DOHH2 (cell line): ENCODE measurements around the gene MMAB.

ENCODE experiments used
- H3F3A ChIP-seq: fragments of 200-600 bp; sonication (generic), shearing (Covaris generic); 2 replicates; pipeline ENCODE4 v1.6.0; 2016; ENCODE audit warnings: antibody characterized with exemption, mild to moderate bottlenecking; ENCODE audit not compliant: control insufficient read depth, insufficient read depth
- H3K27ac ChIP-seq: fragments of 200-600 bp; sonication (generic); 2 replicates; pipeline ENCODE4 v1.5.1; 2014; ENCODE audit warnings: low read depth, mild to moderate bottlenecking, low read length, moderate library complexity
- H3K27me3 ChIP-seq: fragments of 200-600 bp; sonication (generic); 2 replicates; pipeline ENCODE4 v1.6.1; 2014; ENCODE audit warnings: mild to moderate bottlenecking, low read length, mixed read lengths; ENCODE audit not compliant: control insufficient read depth
- H3K36me3 ChIP-seq: fragments of 200-600 bp; sonication (generic); 2 replicates; pipeline ENCODE4 v1.6.1; 2014; ENCODE audit warnings: mild to moderate bottlenecking, low read length, moderate library complexity, mixed read lengths; ENCODE audit not compliant: control insufficient read depth
- H3K4me1 ChIP-seq: fragments of 200-600 bp; sonication (generic); 2 replicates; pipeline ENCODE4 v1.6.1; 2014; ENCODE audit warnings: mild to moderate bottlenecking, low read length, mixed read lengths; ENCODE audit not compliant: control insufficient read depth
- H3K4me2 ChIP-seq: fragments of 200-600 bp; sonication (generic); 2 replicates; pipeline ENCODE4 v1.6.0; 2014; ENCODE audit warnings: mild to moderate bottlenecking, low read length, moderate library complexity
- H3K4me3 ChIP-seq: fragments of 200-600 bp; sonication (generic); 2 replicates; pipeline ENCODE4 v1.5.1; 2014; ENCODE audit warnings: mild to moderate bottlenecking, low read length, mixed read lengths
- H3K79me2 ChIP-seq: fragments of 200-600 bp; sonication (generic); 2 replicates; pipeline ENCODE4 v1.6.1; 2014; ENCODE audit warnings: mild to moderate bottlenecking, low read length, mixed read lengths; ENCODE audit not compliant: control insufficient read depth
- H3K9me2 ChIP-seq: fragments of 200-600 bp; sonication (generic); replicated peaks from 2 replicates; pipeline ENCODE4 v1.6.1; 2014; ENCODE audit warnings: mild to moderate bottlenecking, low read length, mixed read lengths; ENCODE audit not compliant: control insufficient read depth
- H3K9me3 ChIP-seq: fragments of 200-600 bp; sonication (generic); 2 replicates; pipeline ENCODE4 v1.6.1; 2014; ENCODE audit warnings: antibody characterized with exemption, low read length, mixed read lengths; ENCODE audit not compliant: control insufficient read depth, insufficient read depth
- H4K20me1 ChIP-seq: fragments of 200-600 bp; sonication (generic); 2 replicates; pipeline ENCODE4 v1.6.0; 2014; ENCODE audit warnings: low read depth, mild to moderate bottlenecking, antibody characterized with exemption, low read length, moderate library complexity; ENCODE audit not compliant: control insufficient read depth, insufficient read depth
- CTCF ChIP-seq: fragments of 200-600 bp; sonication (generic); IDR thresholded peaks from one replicate; pipeline ENCODE4 v1.5.1; 2014; ENCODE audit warnings: antibody characterized with exemption, mild to moderate bottlenecking, low read depth, low read length; ENCODE audit not compliant: poor library complexity, severe bottlenecking
- EZH2phosphoT487 ChIP-seq: fragments of 200-600 bp; sonication (generic); IDR thresholded peaks from 2 replicates; pipeline ENCODE4 v1.6.1; 2017; ENCODE audit warnings: borderline replicate concordance, mild to moderate bottlenecking, antibody characterized with exemption, low read length, moderate library complexity, mixed read lengths

Gene MMAB

GRCh38 chr12:109558374-109559199 is 14.7 kb downstream of the MMAB start:
- no peak overlapping the region for H3K4me2 ChIP-seq
- no peak overlapping the region for H3K27ac ChIP-seq

GRCh38 chr12:109557805-109558204 is 15.5 kb downstream of the MMAB start:
- Histone ChIP-seq H3K4me2 (no peak overlapping the region), H4K20me1 (no peaks in the 10 kb centered on the region), H3F3A (no peaks in the 10 kb centered on the region), H3K9me3 (peaks cover 3% of the 10 kb centered on the region; the same call in 1 of the 2 replicates), H3K27me3 (no peaks in the 10 kb centered on the region), H3K36me3 (peaks cover 16% of the 10 kb centered on the region), H3K4me1 (no peaks in the 10 kb centered on the region), H3K27ac (no peak overlapping the region), H3K4me3 (no peak overlapping the region), H3K9me2 (no peaks in the 10 kb centered on the region), H3K79me2 (no peaks in the 10 kb centered on the region)
- no peak for TF ChIP-seq EZH2phosphoT487
- no peak for TF ChIP-seq CTCF

More at GRCh38 chr12:109558374-109559199, 14.7 kb downstream of the MMAB start:
- TF ChIP-seq EZH2phosphoT487 (no peak), CTCF (no peak)
- H4K20me1 ChIP-seq: no peaks in the 10 kb centered on the region
- no peaks in the 10 kb centered on the region for H3K27me3 ChIP-seq
- no peak overlapping the region for H3K4me3 ChIP-seq
- no peaks in the 10 kb centered on the region for H3K79me2 ChIP-seq
- no peaks in the 10 kb centered on the region for H3F3A ChIP-seq
- no peaks in the 10 kb centered on the region for H3K4me1 ChIP-seq
- no peaks in the 10 kb centered on the region for H3K9me2 ChIP-seq
- H3K9me3 ChIP-seq: peaks cover 7% of the 10 kb centered on the region; the same call in 1 of the 2 replicates
- peaks cover 24% of the 10 kb centered on the region for H3K36me3 ChIP-seq

- no peaks in the 10 kb centered on the region for H3K4me1 ChIP-seq
- no peaks in the 10 kb centered on the region for H3K27me3 ChIP-seq
- no peaks in the 10 kb centered on the region for H3K9me2 ChIP-seq
- H3K4me3 ChIP-seq: no peak overlapping the region
- no peaks in the 10 kb centered on the region for H4K20me1 ChIP-seq
- peaks cover 10% of the 10 kb centered on the region for H3K36me3 ChIP-seq
- no peaks in the 10 kb centered on the region for H3F3A ChIP-seq
- H3K79me2 ChIP-seq: no peaks in the 10 kb centered on the region
- H3K27ac ChIP-seq: no peak overlapping the region
- no peaks in the 10 kb centered on the region for H3K9me3 ChIP-seq
- no peak overlapping the region for H3K4me2 ChIP-seq
- no peak for TF ChIP-seq EZH2phosphoT487
- TF ChIP-seq CTCF: no peak
Observed at GRCh38 chr12:109557200-109557599, 16.1 kb downstream of the MMAB start.
